ENCODE measurements around the gene PMF1.

- TF ChIP-seq REST (IDR thresholded peaks at IDR 0.05): no peak
- no peak for TF ChIP-seq CTCF (IDR thresholded peaks at IDR 0.05)
- TF ChIP-seq SMC3 (IDR thresholded peaks at IDR 0.05): no peak
- no peak for TF ChIP-seq MYC (IDR thresholded peaks at IDR 0.05; ENCODE audit: borderline replicate concordance, low read length)
- no peak for TF ChIP-seq RNF2 (IDR thresholded peaks at IDR 0.05; ENCODE audit: borderline replicate concordance, low read depth)
- TF ChIP-seq BHLHE40 (IDR thresholded peaks at IDR 0.05; ENCODE audit: low read depth, low read length): no peak
- TF ChIP-seq NFE2L2 (conservative IDR thresholded peaks at IDR 0.05; ENCODE audit: low read length): no peak
- TF ChIP-seq MAX (IDR thresholded peaks at IDR 0.05): no peak
- no peak for TF ChIP-seq POLR2A (IDR thresholded peaks at IDR 0.05; ENCODE audit: low read length)
- TF ChIP-seq HES2 (IDR thresholded peaks at IDR 0.05): no peak
These were observed 34.1 kb downstream of the PMF1 start for GRCh38 chr1:156246781-156247459.

Measured in A549 (cell line).